HG02970 (cell line): ENCODE data around the gene PGS1.
"Not testable (repeated sequence)": the region's sequence is repeated elsewhere in the genome, so short reads cannot be mapped to it uniquely, and the experiment has no call there.

Source experiments
- ATAC-seq: cut with Tn5 transposase; IDR thresholded peaks from one replicate; pipeline ENCODE4 v1.9.1; 2021; ENCODE audit warnings: mild to moderate bottlenecking, moderate library complexity, moderate number of reproducible peaks; ENCODE audit not compliant: unreplicated experiment, low FRiP score

PGS1 gene

GRCh38 chr17:78441271-78441971, 63.0 kb downstream of the PGS1 start:
- ATAC-seq, result no peak

DNA sequence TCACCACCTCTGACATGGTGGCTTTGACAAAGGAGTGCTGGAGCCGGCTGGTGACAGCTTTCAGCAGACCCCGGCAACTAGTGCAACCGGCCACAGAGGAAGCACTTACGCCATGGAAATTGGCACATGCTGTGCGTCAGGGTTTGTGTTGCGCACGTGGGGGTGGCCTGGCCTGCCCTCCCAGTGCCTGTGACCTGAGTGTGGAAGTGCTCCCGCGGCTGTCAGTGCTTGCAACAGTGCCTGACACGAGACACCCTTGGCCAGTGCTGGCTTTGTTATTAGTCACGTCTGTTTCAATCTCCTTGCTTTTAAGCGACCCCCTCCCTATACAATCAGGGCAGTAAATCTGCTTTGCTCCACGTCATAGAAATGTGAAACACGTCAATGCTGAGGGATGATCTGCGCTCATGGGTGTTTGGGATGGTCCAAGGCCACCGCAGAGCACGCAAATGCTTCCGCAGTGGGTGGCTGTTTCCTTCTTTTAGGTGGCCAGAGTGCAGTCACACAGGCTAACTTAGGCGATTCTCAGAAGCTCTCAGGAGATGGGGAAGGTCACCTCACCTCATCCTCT, 64.3 kb downstream of the PGS1 start:
- ATAC-seq, result no peak

DNA sequence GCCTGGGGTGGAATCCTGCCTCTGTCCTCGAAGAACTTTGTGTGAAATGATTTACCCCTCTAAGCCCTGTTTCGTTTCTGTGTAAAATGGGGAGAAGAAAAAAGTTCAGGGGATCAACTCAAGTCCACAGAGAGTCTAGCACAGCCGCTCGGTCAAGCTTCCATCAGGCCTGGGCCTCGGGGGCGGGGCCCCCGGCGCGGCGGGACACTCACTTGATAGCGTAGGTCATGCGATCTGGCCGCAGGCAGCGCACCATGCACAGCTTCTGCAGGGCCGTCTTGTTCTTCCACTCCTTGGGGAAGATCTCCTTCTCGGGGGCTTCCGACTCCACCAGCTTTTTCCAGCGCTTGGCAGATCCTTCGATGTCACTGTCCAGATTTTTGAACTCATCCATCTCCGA, 65.9 kb downstream of the PGS1 start:
- no peak for ATAC-seq

GRCh38 chr17:78446833-78447232, 68.4 kb downstream of the PGS1 start:
- ATAC-seq, result no peak

DNA sequence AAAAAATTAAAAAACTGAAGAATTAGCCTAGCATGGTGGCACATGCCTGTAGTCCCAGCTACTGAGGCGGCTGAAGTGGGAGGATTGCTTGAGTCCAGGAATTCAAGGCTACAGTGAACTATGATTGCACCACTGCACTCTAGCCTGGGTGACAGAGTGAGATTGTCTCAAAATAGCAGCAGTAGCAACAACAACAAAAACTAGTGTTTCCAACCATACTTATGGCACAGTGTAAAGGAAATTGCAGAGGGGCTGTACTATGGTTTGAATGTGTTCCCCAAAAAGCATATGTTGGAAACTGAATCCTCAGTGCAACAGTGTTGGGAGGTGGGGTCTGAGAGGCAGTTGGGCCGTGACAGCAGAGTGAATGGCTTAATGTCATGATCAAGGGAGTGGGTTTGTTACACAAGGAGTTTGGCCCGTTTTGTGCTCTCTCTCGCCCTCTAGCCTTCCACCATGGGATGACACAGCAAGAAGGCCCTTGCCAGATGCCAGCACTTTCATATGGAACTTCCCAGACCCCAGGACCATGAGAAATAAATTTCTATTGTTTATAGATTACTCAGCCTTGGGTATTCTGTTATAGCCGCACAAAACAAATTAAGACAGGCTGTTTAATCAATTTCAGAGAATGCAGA, 70.0 kb downstream of the PGS1 start:
- ATAC-seq, result no peak

DNA sequence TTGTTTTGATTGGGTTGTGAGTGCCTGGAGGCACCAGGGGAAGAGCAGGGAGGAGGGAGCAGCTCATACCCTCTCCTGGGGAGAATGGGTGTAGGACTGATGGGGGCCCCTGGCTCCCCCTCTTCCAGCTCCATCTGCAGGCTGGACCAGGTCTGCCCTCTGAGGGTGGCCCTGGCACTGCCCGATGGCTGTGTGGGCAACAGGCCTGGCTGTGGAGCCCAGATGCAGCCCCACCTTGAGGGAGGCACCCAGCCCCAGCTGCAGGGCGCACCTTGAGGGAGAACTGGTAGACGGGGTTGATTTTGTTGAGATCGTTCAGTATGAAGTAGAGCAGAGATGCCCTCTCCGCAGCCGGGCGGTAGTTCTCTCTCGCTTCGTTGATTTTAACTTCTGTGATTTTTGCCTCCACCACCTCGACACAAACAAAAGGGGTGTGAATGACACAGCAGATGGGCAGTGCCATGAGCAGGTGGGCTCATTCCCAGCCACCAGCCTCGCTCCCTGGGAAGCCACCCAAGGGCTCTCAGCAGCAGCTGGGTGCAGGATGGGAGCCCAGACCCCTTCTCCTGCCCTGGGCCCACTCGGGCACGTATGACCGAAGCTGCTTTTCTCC, 71.6 kb downstream of the PGS1 start:
- ATAC-seq, result no peak

GRCh38 chr17:78450696-78451345, 72.4 kb downstream of the PGS1 start:
- no peak for ATAC-seq

GRCh38 chr17:78451753-78452152, 73.3 kb downstream of the PGS1 start:
- ATAC-seq, result no peak

DNA sequence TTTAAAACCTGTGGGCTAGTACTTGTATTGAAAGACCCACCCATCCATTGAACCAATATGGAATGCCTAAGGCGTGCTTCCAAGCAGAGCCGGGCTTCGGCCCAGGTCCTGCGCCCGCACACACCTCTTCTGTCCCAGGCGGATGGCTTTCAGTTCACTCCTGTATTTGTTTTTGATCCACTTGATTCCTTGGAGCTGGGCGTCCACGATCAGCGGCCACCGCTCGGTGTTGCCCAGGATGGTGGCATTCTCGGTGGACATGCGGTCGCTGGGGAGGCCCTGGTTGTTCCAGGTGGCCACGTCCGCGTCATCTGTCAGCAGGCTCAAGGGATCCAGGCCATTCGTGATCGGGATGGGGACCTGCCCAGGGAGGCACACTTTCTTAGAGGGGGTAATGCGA, 75.9 kb downstream of the PGS1 start:
- no peak for ATAC-seq

DNA sequence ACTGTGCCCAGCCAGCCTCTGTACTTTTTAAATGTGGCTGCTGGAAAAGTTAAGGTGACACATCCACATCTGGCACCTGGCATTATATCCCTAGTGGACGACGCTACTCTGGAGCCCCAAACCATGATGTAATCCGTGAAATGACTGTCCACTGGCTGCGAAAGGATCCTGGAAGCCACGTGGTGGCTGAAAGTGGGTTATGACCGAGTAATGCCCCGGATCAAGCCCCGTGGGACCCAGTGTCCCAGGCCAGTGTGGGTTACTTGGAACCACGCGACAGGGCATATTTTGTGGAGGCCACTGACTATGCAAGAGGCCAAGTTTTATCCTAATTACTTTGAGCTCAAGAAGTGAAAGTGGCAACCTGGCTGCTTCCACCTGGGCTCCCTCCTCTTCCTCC, 79.6 kb downstream of the PGS1 start:
- no peak for ATAC-seq

GRCh38 chr17:78458736-78459335, 80.4 kb downstream of the PGS1 start:
- ATAC-seq, result no peak

- ATAC-seq, result no peak
These were observed 81.2 kb downstream of the PGS1 start for GRCh38 chr17:78459696-78460095.

- no peak for ATAC-seq
These were observed 81.8 kb downstream of the PGS1 start for GRCh38 chr17:78460176-78460675.

DNA sequence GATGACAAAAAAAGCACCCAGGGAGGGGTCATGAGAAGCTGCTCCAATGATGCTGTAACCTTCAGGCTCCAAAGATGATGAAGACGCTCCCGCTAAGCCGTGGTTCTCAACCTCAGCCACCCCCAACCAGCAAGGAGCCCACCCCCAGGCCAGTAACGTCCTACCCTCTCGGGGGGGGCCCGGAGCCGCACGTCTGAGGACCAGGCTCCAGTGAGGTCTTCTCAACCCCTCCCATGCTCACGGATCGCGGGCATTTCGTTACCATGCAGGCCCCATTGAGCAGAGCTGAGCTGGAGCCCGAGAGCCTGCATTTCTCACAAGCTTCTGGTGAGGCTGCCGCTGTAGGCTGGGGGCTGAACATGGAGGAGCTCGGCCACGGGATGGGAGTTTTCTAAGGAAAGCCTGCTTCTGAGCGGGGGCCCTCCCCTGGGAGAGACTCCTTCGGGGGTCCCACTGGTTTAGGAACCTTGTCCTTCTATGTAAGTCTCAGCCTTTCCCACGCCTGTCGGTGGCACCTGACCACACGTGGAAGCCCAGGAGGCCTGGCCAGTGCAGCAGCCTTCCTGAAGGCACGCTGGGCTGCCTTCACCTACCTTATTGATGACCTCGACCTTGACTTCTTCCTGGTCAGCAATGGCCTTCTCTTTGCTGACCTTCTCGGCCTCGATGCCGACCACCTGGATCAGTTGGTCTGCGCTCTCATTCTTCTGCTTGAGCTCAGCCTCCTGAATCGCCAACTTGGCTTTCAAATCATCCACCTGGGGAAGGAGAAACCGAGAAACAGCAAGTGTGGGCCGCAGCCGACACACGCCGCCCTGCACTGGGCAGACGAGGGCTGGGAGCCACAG, 82.7 kb downstream of the PGS1 start:
- ATAC-seq, result no peak

- no peak for ATAC-seq
These were observed 83.3 kb downstream of the PGS1 start for GRCh38 chr17:78461799-78462053.

DNA sequence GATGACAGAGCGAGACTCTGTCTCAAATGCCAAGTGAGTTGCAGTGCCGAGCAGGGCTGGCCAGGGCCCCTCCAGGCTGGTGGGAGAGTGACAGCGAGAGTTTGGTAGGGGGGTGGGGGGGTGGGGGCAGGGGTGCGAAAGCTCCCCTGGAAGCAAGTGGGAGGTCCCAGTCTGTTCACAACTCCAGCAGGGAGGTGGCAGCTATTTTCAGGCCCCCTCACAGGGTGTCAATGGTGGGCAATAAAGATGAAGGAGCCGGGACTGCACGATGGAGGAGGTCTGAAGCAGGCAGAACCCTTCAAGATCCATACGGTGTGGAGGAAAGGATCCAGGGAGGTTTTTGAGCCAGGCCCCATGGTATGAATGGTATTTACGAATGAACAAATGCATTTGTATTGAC, 83.7 kb downstream of the PGS1 start:
- ATAC-seq, result no peak

DNA sequence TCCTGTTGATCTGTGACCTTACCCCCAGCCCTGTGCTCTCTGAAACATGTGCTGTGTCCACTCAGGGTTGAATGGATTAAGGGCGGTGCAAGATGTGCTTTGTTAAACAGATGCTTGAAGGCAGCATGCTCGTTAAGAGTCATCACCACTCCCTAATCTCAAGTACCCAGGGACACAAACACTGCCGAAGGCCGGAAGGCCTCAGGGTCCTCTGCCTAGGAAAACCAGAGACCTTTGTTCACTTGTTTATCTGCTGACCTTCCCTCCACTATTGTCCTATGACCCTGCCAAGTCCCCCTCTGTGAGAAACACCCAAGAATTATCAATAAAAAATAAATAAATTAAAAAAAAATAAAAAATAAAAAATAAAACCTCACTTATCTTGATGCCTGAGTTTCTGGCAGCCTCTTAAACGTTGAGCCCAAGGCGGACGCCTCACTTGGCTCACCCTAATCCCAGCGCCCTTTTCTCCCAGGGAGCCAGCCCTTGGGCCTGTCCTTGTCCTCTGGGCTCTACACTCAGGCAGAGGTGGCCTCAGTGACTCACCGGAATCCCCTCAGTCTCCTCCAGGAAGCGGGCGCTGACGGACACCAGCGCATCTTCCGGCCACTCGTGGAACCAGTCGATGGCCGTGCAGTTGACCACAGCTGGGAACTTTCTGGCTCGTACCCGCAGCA, 87.8 kb downstream of the PGS1 start:
- ATAC-seq, result not testable (repeated sequence)

GRCh38 chr17:78466786-78467715, 88.6 kb downstream of the PGS1 start:
- no peak for ATAC-seq
